Muscle of back (tissue), 11 donors: ENCODE measurements around the gene PNPLA1. TPM values are rescaled to one million over a fixed set of nuclear protein-coding genes. Genes with fewer than 3 reads are reported as not detected.

Experiments used
- DNase-seq, 3 donors: peaks; one replicate each; pipeline versions ENCODE4 v3.0.0 to v3.0.0-alpha.2; 2013
- polyA plus RNA-seq, 10 donors: library from polyadenylated mRNA; unstranded; fragments of 120-200 nt; gene quantifications; one replicate each; pipeline ENCODE4 v1.2.1, GENCODE V29; 2013; ENCODE audit not compliant: insufficient read length in 10 of 10

PNPLA1 gene
- polyA plus RNA-seq, 10 donors, result 0.09 to 1.7 (median 0.12) TPM; not detected in 4

GRCh38 chr6:36355819-36356218, 86.0 kb downstream of the PNPLA1 start:
- no peak for DNase-seq

GRCh38 chr6:36357872-36358225, 88.0 kb downstream of the PNPLA1 start:
- no peak for DNase-seq

Other genes starting within 250 kb of the PNPLA1 start
- under 1 TPM in 7 of 10 donors, not detected in 3; 0.04 to 0.25 (median 0.12) TPM for gene SLC26A8, start 245.4 kb upstream of the PNPLA1 start, polyA plus RNA-seq
- gene MAPK14, start 242.3 kb upstream of the PNPLA1 start, polyA plus RNA-seq, result 10 to 100 TPM; 27.9 to 40.6 (median 33.8) TPM
- 10 to 100 TPM in 2 of 10 donors, 1 to 10 TPM in 8; 3.3 to 15.4 (median 6.4) TPM for gene MAPK13, start 139.5 kb upstream of the PNPLA1 start, polyA plus RNA-seq
- gene BRPF3, start 73.3 kb upstream of the PNPLA1 start, polyA plus RNA-seq, result 10 to 100 TPM; 22.7 to 31.6 (median 24.0) TPM
- gene BNIP5, start 66.8 kb downstream of the PNPLA1 start, polyA plus RNA-seq, result under 1 TPM; 0.04 to 0.24 (median 0.11) TPM
- under 1 TPM in 5 of 10 donors, not detected in 5; 0.08 to 0.35 (median 0.20) TPM for gene ETV7, start 117.6 kb downstream of the PNPLA1 start, polyA plus RNA-seq
- under 1 TPM in 7 of 10 donors, not detected in 3; 0.07 to 0.34 (median 0.10) TPM for gene PXT1, start 172.8 kb downstream of the PNPLA1 start, polyA plus RNA-seq
- gene KCTD20, start 172.9 kb downstream of the PNPLA1 start, polyA plus RNA-seq, result 10 to 100 TPM; 35.9 to 59.5 (median 50.6) TPM